Sigmoid colon (tissue), 3 donors: Measurements from ENCODE around the gene EDARADD.

Experiments
- POLR2A ChIP-seq, 2 donors: fragments of 450-650 bp; IDR thresholded peaks; one replicate each; pipeline ENCODE4 v1.6.1; 2016; ENCODE audit warnings: antibody characterized with exemption in 2 of 2, mild to moderate bottlenecking in 2 of 2, moderate library complexity in 2 of 2
- TF ChIP-seq, protein P1 (sequence below), 4 experiments: fragments of 450-650 bp in 3 of 4; fragments of 200-600 bp in 1 of 4; IDR thresholded peaks; one replicate each; pipeline ENCODE4 v1.5.1; 2016 to 2019; ENCODE audit warnings: antibody characterized with exemption in 4 of 4, mild to moderate bottlenecking in 3 of 4, moderate library complexity in 2 of 4

DNA sequence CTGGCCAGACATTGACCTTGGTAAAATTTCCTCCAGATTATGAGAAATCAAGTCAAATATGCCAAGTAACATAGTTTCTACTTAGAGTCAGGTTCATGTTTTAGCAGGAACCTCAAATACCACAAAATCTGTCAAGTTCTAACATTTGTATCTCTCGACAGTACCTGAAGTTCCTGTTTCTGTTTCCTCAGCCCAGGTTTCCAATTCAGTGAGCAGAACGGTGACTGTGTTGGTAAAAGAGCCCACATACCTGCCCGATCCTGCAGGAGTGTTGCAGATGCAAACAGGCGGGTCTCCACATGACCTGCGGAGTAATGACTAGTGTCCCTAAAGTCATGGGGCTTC, 71.8 kb downstream of the EDARADD start:
- TF ChIP-seq, protein P1, sequence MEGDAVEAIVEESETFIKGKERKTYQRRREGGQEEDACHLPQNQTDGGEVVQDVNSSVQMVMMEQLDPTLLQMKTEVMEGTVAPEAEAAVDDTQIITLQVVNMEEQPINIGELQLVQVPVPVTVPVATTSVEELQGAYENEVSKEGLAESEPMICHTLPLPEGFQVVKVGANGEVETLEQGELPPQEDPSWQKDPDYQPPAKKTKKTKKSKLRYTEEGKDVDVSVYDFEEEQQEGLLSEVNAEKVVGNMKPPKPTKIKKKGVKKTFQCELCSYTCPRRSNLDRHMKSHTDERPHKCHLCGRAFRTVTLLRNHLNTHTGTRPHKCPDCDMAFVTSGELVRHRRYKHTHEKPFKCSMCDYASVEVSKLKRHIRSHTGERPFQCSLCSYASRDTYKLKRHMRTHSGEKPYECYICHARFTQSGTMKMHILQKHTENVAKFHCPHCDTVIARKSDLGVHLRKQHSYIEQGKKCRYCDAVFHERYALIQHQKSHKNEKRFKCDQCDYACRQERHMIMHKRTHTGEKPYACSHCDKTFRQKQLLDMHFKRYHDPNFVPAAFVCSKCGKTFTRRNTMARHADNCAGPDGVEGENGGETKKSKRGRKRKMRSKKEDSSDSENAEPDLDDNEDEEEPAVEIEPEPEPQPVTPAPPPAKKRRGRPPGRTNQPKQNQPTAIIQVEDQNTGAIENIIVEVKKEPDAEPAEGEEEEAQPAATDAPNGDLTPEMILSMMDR (IDR thresholded peaks at IDR 0.05), result no peak
- TF ChIP-seq POLR2A (IDR thresholded peaks at IDR 0.05), result no peak
